Measurements from ENCODE around the gene MAB21L3. TPM values are rescaled to one million over a fixed set of nuclear protein-coding genes. Genes with fewer than 3 reads are reported as not detected.

The MAB21L3 gene
- total RNA-seq, 3 donors from 2014 or later, result 1.7 to 6.4 (median 4.7) TPM

GRCh38 chr1:116163533-116163932 is 52.3 kb downstream of the MAB21L3 start:
- Histone ChIP-seq H3K9me3 (no peaks in the 10 kb centered on the region), H3K4me3 (no peak overlapping the region), H3K4me1 (ENCODE audit: low read depth) (peaks cover 7% of the 10 kb centered on the region), H3K36me3 (ENCODE audit: low read depth) (no peaks in the 10 kb centered on the region)
- TF ChIP-seq CTCF (IDR thresholded peaks at IDR 0.05), result no peak
- no peak for DNase-seq
- intact Hi-C loops (cut with DNase I, micrococcal nuclease), result no loop called here
- no peak for ATAC-seq

DNA sequence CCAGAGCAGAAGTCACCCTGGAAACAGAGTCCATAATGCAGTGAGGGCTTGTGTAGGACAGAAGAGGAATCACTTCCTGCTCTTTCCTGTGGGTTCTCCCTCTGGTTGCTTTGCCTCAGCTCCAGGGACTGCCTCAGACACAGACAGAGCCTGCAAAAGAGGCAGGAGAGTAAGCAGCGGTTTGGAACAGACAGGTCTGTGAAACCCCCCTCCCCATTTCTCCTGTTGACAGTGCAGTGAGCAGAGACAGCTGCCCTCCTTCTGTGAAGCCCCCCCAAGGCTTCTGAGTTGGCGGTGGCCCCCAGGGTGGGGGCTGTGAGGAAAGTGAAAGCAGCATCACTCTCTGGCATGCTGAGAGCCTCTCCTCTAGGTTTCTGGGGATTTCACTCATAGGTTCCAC is 53.0 kb downstream of the MAB21L3 start:
- H3K4me1 ChIP-seq (ENCODE audit: low read depth), result peaks cover 7% of the 10 kb centered on the region
- intact Hi-C loops (cut with DNase I, micrococcal nuclease), result no loop called here
- H3K36me3 ChIP-seq (ENCODE audit: low read depth), result no peaks in the 10 kb centered on the region
- no peak for ATAC-seq
- H3K9me3 ChIP-seq, result no peaks in the 10 kb centered on the region
- H3K4me3 ChIP-seq, result no peak overlapping the region
- DNase-seq, result no peak
- no peak for TF ChIP-seq CTCF (IDR thresholded peaks at IDR 0.05)

GRCh38 chr1:116164604-116165368 is 53.6 kb downstream of the MAB21L3 start:
- H3K36me3 ChIP-seq (ENCODE audit: low read depth), result no peaks in the 10 kb centered on the region
- peaks cover 7% of the 10 kb centered on the region for H3K4me1 ChIP-seq (ENCODE audit: low read depth)
- DNase-seq (peak in 1 of 3 donors; percentile 37), ATAC-seq (no peak)
- intact Hi-C loops (cut with DNase I, micrococcal nuclease), result no loop called here
- H3K9me3 ChIP-seq, result no peaks in the 10 kb centered on the region
- TF ChIP-seq CTCF (IDR thresholded peaks at IDR 0.05), result no peak
- H3K4me3 ChIP-seq, result no peak overlapping the region

GRCh38 chr1:116165572-116165971 is 54.4 kb downstream of the MAB21L3 start:
- Histone ChIP-seq H3K36me3 (ENCODE audit: low read depth) (no peaks in the 10 kb centered on the region), H3K9me3 (no peaks in the 10 kb centered on the region), H3K4me3 (no peak overlapping the region), H3K4me1 (ENCODE audit: low read depth) (peaks cover 13% of the 10 kb centered on the region)
- intact Hi-C loops (cut with DNase I, micrococcal nuclease), result no loop called here
- DNase-seq (peak in 1 of 3 donors; percentile 46), ATAC-seq (no peak)
- TF ChIP-seq CTCF (IDR thresholded peaks at IDR 0.05), result no peak

DNA sequence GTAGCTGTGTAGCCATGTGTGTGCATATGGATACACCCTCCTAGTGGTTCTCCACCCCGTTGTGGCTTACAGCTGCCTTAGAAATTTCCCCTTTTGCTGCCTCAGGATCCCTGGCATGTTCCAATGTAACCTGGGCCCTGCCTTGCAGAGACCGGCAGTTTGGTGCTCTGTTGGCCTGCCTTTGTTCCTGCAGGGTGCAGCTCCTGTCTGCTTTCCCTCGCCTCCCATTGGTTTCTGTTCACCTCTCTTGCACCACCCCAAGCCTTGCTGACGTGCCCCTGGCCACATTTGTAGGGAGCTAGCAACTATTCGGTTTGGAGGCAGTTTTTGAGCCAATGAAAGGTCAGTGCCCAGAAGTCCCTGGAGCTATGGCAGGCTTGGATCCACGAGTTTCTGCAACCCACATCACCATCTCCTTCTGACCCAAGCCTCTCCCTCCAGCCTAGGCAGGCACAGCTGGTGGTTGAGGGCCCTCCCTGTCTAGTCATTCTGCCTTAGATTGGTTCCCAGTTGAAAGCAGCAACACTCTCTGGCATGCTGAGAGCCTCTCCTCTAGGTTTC is 54.9 kb downstream of the MAB21L3 start:
- intact Hi-C loops (cut with DNase I, micrococcal nuclease), result no loop called here
- DNase-seq, result no peak
- Histone ChIP-seq H3K4me3 (no peak overlapping the region), H3K36me3 (ENCODE audit: low read depth) (no peaks in the 10 kb centered on the region), H3K4me1 (ENCODE audit: low read depth) (peaks cover 16% of the 10 kb centered on the region), H3K9me3 (no peaks in the 10 kb centered on the region)
- ATAC-seq, result no peak
- TF ChIP-seq CTCF (IDR thresholded peaks at IDR 0.05), result no peak

All from mucosa of descending colon (tissue), 3 donors.